Measurements from ENCODE around the gene TGM2.

TGM2 gene

DNA sequence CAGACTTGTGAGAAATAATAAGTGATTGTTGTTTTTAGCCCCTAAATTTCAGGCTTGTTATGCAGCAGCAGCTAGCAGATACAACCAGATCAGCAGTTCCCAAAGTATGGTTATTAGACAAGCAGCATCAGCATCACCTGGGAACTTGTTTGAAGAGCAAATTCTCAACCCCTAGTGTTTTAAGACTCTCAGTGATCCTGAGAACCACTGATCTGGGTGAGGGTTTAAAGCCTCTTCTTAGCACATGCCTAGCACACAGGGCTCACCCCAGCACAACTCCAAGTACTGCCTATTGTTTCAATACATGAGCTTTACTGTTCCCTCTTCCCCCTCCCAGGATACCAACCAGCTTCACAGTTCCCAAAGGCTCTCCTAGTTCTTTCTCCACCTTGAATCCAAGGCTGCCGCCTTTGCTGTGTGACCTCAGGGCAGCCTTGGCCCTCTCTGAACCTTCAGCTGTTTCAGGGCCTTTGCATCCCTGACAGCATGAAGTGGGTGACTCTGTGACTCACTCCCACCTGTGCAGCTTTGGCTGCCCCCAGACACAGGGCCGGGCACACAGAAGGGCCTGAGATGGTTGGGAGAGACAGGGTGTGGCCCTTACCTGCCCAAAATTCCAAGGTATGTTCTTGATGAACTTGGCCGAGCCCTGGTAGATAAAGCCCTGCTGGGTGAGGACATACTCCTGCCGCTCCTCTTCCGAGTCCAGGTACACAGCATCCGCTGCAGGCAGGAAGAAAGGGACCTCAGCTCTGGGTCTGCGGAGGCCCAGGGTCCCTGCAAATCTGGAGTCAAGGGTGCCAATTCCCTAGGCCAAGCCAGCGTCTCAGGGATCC, 14.5 kb downstream of the TGM2 start:
- Histone ChIP-seq H3K79me2 (ENCODE audit: low read length) (no peaks in the 10 kb centered on the region), H3K4me3 (ENCODE audit: low read length) (no peak overlapping the region), H3K9me3 (replicated peaks; ENCODE audit: insufficient read depth, low read length) (no peaks in the 10 kb centered on the region), H3F3A (ENCODE audit: insufficient read depth, low read length) (no peaks in the 10 kb centered on the region), H3K36me3 (replicated peaks; ENCODE audit: insufficient read depth, low read length) (no peaks in the 10 kb centered on the region), H3K4me2 (ENCODE audit: low read depth, low read length) (no peak overlapping the region), H3K27me3 (replicated peaks; ENCODE audit: insufficient read depth, low read length) (no peaks in the 10 kb centered on the region), H3K27ac (ENCODE audit: low read length) (no peak overlapping the region), H4K20me1 (ENCODE audit: insufficient read depth, low read length) (no peaks in the 10 kb centered on the region), H3K9ac (ENCODE audit: low read length) (no peak overlapping the region), H3K4me1 (ENCODE audit: low read length) (no peaks in the 10 kb centered on the region), H2AFZ (ENCODE audit: low read length) (no peak overlapping the region), H3K9me2 (replicated peaks; ENCODE audit: insufficient read depth, low read length) (no peaks in the 10 kb centered on the region)
- TF ChIP-seq, protein P1, sequence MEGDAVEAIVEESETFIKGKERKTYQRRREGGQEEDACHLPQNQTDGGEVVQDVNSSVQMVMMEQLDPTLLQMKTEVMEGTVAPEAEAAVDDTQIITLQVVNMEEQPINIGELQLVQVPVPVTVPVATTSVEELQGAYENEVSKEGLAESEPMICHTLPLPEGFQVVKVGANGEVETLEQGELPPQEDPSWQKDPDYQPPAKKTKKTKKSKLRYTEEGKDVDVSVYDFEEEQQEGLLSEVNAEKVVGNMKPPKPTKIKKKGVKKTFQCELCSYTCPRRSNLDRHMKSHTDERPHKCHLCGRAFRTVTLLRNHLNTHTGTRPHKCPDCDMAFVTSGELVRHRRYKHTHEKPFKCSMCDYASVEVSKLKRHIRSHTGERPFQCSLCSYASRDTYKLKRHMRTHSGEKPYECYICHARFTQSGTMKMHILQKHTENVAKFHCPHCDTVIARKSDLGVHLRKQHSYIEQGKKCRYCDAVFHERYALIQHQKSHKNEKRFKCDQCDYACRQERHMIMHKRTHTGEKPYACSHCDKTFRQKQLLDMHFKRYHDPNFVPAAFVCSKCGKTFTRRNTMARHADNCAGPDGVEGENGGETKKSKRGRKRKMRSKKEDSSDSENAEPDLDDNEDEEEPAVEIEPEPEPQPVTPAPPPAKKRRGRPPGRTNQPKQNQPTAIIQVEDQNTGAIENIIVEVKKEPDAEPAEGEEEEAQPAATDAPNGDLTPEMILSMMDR (IDR thresholded peaks at IDR 0.05; ENCODE audit: low read length): no peak
- TF ChIP-seq EZH2phosphoT487 (IDR thresholded peaks at IDR 0.05; ENCODE audit: low read length) (no peak), EZH2 (optimal IDR thresholded peaks at IDR 0.05; ENCODE audit: low read depth, low read length) (no peak)
- DNase-seq: no peak

DNA sequence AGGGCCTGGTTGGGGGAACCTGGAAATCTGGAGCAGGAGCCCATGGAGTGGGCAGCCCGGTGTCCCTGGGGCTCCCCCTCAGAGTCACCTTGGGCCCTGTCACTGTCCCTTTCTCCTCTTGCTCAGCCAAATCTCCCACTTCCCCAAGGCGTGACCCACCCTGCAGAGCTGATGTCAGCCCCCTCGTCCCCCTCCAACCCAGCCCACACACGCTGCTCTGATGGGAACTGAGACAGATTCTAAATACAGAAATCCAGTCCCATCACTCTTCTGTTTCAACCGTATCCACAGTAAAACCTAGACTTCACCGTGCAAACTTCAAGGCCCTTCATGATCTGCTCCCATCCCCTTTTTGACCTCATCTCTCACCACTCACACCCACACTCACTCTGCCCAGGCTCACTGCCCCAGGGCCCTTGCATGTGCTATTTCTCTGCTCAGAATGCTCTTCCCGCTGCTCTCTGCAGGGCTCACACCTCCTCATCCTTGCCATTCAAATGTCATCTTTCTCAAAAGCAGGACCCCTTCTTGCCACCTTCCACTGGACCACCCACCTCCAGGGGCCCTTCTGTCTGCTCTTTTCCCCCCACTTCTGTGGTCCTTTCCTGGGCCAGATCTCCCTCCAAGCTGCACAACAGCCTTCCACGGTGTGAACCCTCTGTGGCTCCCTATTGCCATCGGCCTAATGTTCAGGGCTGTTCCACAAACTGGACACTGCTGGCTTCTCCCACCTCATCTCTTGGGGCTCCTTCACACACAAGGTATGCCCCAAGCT, 16.6 kb downstream of the TGM2 start:
- Histone ChIP-seq H3K27ac (ENCODE audit: low read length) (no peak overlapping the region), H3K9me3 (replicated peaks; ENCODE audit: insufficient read depth, low read length) (no peaks in the 10 kb centered on the region), H3K79me2 (ENCODE audit: low read length) (no peaks in the 10 kb centered on the region), H3K4me3 (ENCODE audit: low read length) (no peak overlapping the region), H3K36me3 (replicated peaks; ENCODE audit: insufficient read depth, low read length) (no peaks in the 10 kb centered on the region), H4K20me1 (ENCODE audit: insufficient read depth, low read length) (no peaks in the 10 kb centered on the region), H3K9ac (ENCODE audit: low read length) (no peak overlapping the region), H3K4me1 (ENCODE audit: low read length) (peaks cover 14% of the 10 kb centered on the region), H2AFZ (ENCODE audit: low read length) (no peak overlapping the region), H3F3A (ENCODE audit: insufficient read depth, low read length) (no peaks in the 10 kb centered on the region), H3K27me3 (replicated peaks; ENCODE audit: insufficient read depth, low read length) (no peaks in the 10 kb centered on the region), H3K9me2 (replicated peaks; ENCODE audit: insufficient read depth, low read length) (no peaks in the 10 kb centered on the region), H3K4me2 (ENCODE audit: low read depth, low read length) (no peak overlapping the region)
- DNase-seq: no peak
- TF ChIP-seq EZH2phosphoT487 (IDR thresholded peaks at IDR 0.05; ENCODE audit: low read length) (no peak), EZH2 (optimal IDR thresholded peaks at IDR 0.05; ENCODE audit: low read depth, low read length) (no peak)
- TF ChIP-seq, protein P1 (IDR thresholded peaks at IDR 0.05; ENCODE audit: low read length): no peak

DNA sequence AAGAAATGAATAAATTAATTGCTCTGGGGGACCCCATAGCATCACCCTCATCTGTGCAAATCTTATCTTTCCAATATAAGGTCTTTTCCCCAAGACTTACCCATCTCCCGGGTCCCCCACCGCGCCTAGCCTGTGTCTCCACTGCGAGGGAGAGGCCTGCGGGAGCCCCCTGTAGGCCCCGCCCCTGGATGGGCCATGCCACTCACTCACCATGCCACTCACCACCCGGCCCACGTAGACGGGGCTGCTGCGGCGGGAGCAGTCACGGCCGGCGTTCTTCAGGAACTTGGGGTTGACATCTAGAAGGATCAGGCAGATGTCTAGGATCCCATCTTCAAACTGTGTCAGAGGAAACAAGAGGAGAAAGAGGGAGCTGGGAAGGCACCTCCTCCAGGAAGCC, 17.3 kb downstream of the TGM2 start:
- H3K9ac ChIP-seq (ENCODE audit: low read length): no peak overlapping the region
- no peak for DNase-seq
- no peaks in the 10 kb centered on the region for H3K36me3 ChIP-seq (replicated peaks; ENCODE audit: insufficient read depth, low read length)
- H3K4me1 ChIP-seq (ENCODE audit: low read length): peaks cover 18% of the 10 kb centered on the region
- no peaks in the 10 kb centered on the region for H3K27me3 ChIP-seq (replicated peaks; ENCODE audit: insufficient read depth, low read length)
- no peak overlapping the region for H3K4me3 ChIP-seq (ENCODE audit: low read length)
- H3K79me2 ChIP-seq (ENCODE audit: low read length): no peaks in the 10 kb centered on the region
- H3K4me2 ChIP-seq (ENCODE audit: low read depth, low read length): no peak overlapping the region
- no peak overlapping the region for H3K27ac ChIP-seq (ENCODE audit: low read length)
- H3K9me3 ChIP-seq (replicated peaks; ENCODE audit: insufficient read depth, low read length): no peaks in the 10 kb centered on the region
- H2AFZ ChIP-seq (ENCODE audit: low read length): no peak overlapping the region
- H4K20me1 ChIP-seq (ENCODE audit: insufficient read depth, low read length): no peaks in the 10 kb centered on the region
- no peaks in the 10 kb centered on the region for H3K9me2 ChIP-seq (replicated peaks; ENCODE audit: insufficient read depth, low read length)
- TF ChIP-seq EZH2 (optimal IDR thresholded peaks at IDR 0.05; ENCODE audit: low read depth, low read length) (no peak), EZH2phosphoT487 (IDR thresholded peaks at IDR 0.05; ENCODE audit: low read length) (no peak)
- TF ChIP-seq, protein P1 (IDR thresholded peaks at IDR 0.05; ENCODE audit: low read length): no peak
- no peaks in the 10 kb centered on the region for H3F3A ChIP-seq (ENCODE audit: insufficient read depth, low read length)
